ENCODE results near the gene MCRIP2. TPM values are rescaled to one million over a fixed set of nuclear protein-coding genes. Genes with fewer than 3 reads are reported as not detected.

The MCRIP2 gene
- total RNA-seq, 1 experiment from 2014 or later: 22.4 TPM

DNA sequence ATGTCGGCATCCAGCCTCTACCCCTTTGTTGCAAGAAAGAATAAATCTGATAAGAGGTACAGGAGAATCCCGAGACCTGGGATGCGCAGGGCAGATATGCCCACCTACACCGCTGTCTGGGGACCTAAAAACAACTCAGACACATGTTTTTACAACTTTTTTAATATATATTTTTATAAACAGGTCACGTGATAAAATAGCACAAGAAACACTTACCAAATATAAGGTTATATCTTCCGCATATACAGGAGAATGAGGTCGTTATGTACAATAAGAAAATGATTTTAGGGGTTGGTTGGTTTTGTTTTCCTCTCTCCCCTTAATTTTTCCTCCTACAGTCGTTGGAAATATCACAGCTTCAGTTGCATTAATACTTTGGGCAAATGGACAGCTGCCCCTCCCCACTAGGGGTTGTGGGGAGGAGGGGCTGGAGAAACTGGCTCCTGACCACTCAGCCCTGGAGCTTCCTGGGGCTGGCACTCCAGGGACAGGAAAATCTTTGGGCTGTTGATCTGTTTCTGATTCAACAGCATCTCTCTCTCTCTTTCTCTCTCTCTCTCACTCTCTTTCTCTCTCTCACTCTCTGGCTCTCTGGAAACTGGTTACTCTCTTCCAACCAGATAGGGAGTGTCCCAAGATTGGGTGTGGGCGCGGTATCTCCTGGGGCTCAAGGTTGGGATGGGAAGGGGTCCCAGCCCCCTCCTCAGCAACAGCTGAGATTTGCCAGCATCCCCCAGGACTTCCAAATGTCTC lies 50.9 kb downstream of the MCRIP2 start:
- ChIA-PET POLR2A (ENCODE audit: low non-redundant PET) (no interaction called here), CTCF (no interaction called here)
- H3K36me3 ChIP-seq (ENCODE audit: insufficient read depth, low read length, poor library complexity, severe bottlenecking): no peaks in the 10 kb centered on the region
- peaks cover 22% of the 10 kb centered on the region for H3K4me1 ChIP-seq (ENCODE audit: insufficient read depth, low read length, poor library complexity, severe bottlenecking)
- intact Hi-C loops (cut with micrococcal nuclease; ENCODE audit: unreplicated experiment): no loop called here
- no peaks in the 10 kb centered on the region for H3K9me3 ChIP-seq (ENCODE audit: low read depth, low read length, poor library complexity, severe bottlenecking)
- no peak overlapping the region for H3K27ac ChIP-seq (ENCODE audit: low read depth, low read length, poor library complexity, severe bottlenecking)
- TF ChIP-seq CTCF (conservative IDR thresholded peaks at IDR 0.05; ENCODE audit: low read depth, low read length) (no peak), EZH2 (IDR thresholded peaks at IDR 0.05; ENCODE audit: borderline replicate concordance, low read depth, low read length, poor library complexity, severe bottlenecking) (no peak)
- DNase-seq (ENCODE audit: low spot score): no peak
- peaks cover 36% of the 10 kb centered on the region for H3K27me3 ChIP-seq (replicated peaks; ENCODE audit: insufficient read depth, low read depth, low read length, poor library complexity)
- no peak overlapping the region for H3K4me3 ChIP-seq (ENCODE audit: low read depth, low read length, poor library complexity, severe bottlenecking)
- no TSS peak for BruUV-seq (replicated peaks)

- DNase-seq (ENCODE audit: low spot score): no peak
- no peaks in the 10 kb centered on the region for H3K36me3 ChIP-seq (ENCODE audit: insufficient read depth, low read length, poor library complexity, severe bottlenecking)
- no peak overlapping the region for H3K27ac ChIP-seq (ENCODE audit: low read depth, low read length, poor library complexity, severe bottlenecking)
- no peak overlapping the region for H3K4me3 ChIP-seq (ENCODE audit: low read depth, low read length, poor library complexity, severe bottlenecking)
- H3K27me3 ChIP-seq (replicated peaks; ENCODE audit: insufficient read depth, low read depth, low read length, poor library complexity): peaks cover 38% of the 10 kb centered on the region
- POLR2A ChIA-PET (ENCODE audit: low non-redundant PET): no interaction called here
- intact Hi-C loops (cut with micrococcal nuclease; ENCODE audit: unreplicated experiment): no loop called here
- peaks cover 22% of the 10 kb centered on the region for H3K4me1 ChIP-seq (ENCODE audit: insufficient read depth, low read length, poor library complexity, severe bottlenecking)
- CTCF ChIA-PET: interaction anchor here (1.4 kb wide), 1 partner anchor 19 kb away, joined by 3 read pairs; no protein-coding TSS in a partner anchor
- TF ChIP-seq EZH2 (IDR thresholded peaks at IDR 0.05; ENCODE audit: borderline replicate concordance, low read depth, low read length, poor library complexity, severe bottlenecking): no peak
- TF ChIP-seq CTCF (conservative IDR thresholded peaks at IDR 0.05; ENCODE audit: low read depth, low read length): no peak
- BruUV-seq (replicated peaks): no TSS peak
- H3K9me3 ChIP-seq (ENCODE audit: low read depth, low read length, poor library complexity, severe bottlenecking): no peaks in the 10 kb centered on the region
Measured at GRCh38 chr16:693364-693763, 51.7 kb downstream of the MCRIP2 start.

GRCh38 chr16:693766-694165 lies 52.1 kb downstream of the MCRIP2 start:
- no peak for TF ChIP-seq CTCF (conservative IDR thresholded peaks at IDR 0.05; ENCODE audit: low read depth, low read length)
- no peak for TF ChIP-seq EZH2 (IDR thresholded peaks at IDR 0.05; ENCODE audit: borderline replicate concordance, low read depth, low read length, poor library complexity, severe bottlenecking)
- no peaks in the 10 kb centered on the region for H3K9me3 ChIP-seq (ENCODE audit: low read depth, low read length, poor library complexity, severe bottlenecking)
- DNase-seq (ENCODE audit: low spot score): peak; percentile 63
- BruUV-seq (replicated peaks): no TSS peak
- intact Hi-C loops (cut with micrococcal nuclease; ENCODE audit: unreplicated experiment): no loop called here
- ChIA-PET CTCF (interaction anchor here (1.4 kb wide), 1 partner anchor 19 kb away, joined by 3 read pairs; no protein-coding TSS in a partner anchor), POLR2A (ENCODE audit: low non-redundant PET) (no interaction called here)
- H3K4me1 ChIP-seq (ENCODE audit: insufficient read depth, low read length, poor library complexity, severe bottlenecking): peaks cover 22% of the 10 kb centered on the region
- no peaks in the 10 kb centered on the region for H3K36me3 ChIP-seq (ENCODE audit: insufficient read depth, low read length, poor library complexity, severe bottlenecking)
- H3K27me3 ChIP-seq (replicated peaks; ENCODE audit: insufficient read depth, low read depth, low read length, poor library complexity): peaks cover 40% of the 10 kb centered on the region
- peak overlapping the region; percentile 35 for H3K4me3 ChIP-seq (ENCODE audit: low read depth, low read length, poor library complexity, severe bottlenecking)
- H3K27ac ChIP-seq (ENCODE audit: low read depth, low read length, poor library complexity, severe bottlenecking): no peak overlapping the region

Measured in A673 (cell line).